Keratinocyte (primary cell): ENCODE results near the gene KCNH1. TPM values are rescaled to one million over a fixed set of nuclear protein-coding genes. Genes with fewer than 3 reads are reported as not detected.
A peak's percentile ranks its signal among the peaks of the same experiment; 100 is the strongest.

Experiments
- DNase-seq: peaks from one replicate; pipeline ENCODE4 v3.0.0-alpha.2; 2011; ENCODE audit warnings: low read depth, missing footprints, low spot score
- FAIRE-seq: peaks from 2 replicates; lab custom pipeline; 2011; peaks lifted over from hg19 to GRCh38; lab: Jason Lieb, UNC
- H2AFZ ChIP-seq: 2 replicates; pipeline ENCODE4 v1.6.0; 2012; ENCODE audit warnings: low read length, control low read depth, inconsistent platforms; ENCODE audit not compliant: control insufficient read depth
- H3K27ac ChIP-seq: 2 replicates; pipeline ENCODE4 v1.5.1; 2011; ENCODE audit warnings: low read length; ENCODE audit not compliant: control insufficient read depth, insufficient read depth
- H3K27me3 ChIP-seq: 3 replicates; pipeline ENCODE4 v1.6.0; 2011; ENCODE audit warnings: low read length; ENCODE audit not compliant: control insufficient read depth, insufficient read depth; ENCODE audit errors: extremely low read depth
- H3K36me3 ChIP-seq, 2 experiments: 2 replicates in 1 of 2; 3 replicates in 1 of 2; pipeline ENCODE4 v1.5.1; 2011; ENCODE audit warnings: low read length in 2 of 2, mild to moderate bottlenecking in 1 of 2; ENCODE audit not compliant: control insufficient read depth in 2 of 2, insufficient read depth in 2 of 2; ENCODE audit errors: extremely low read depth in 1 of 2
- H3K4me1 ChIP-seq: 3 replicates; pipeline ENCODE4 v1.5.1; 2011; ENCODE audit warnings: low read length; ENCODE audit not compliant: control insufficient read depth, insufficient read depth; ENCODE audit errors: extremely low read depth
- H3K4me2 ChIP-seq: 3 replicates; pipeline ENCODE4 v1.6.0; 2011; ENCODE audit warnings: low read depth, low read length; ENCODE audit not compliant: control insufficient read depth, insufficient read depth; ENCODE audit errors: extremely low read depth
- H3K4me3 ChIP-seq, 3 experiments: fragments of 200-600 bp in 1 of 3; sonication (generic) in 1 of 3; 2 replicates in 2 of 3; 3 replicates in 1 of 3; pipeline ENCODE4 v1.5.1; 2011 to 2016; ENCODE audit warnings: low read length in 3 of 3, mild to moderate bottlenecking in 3 of 3, control low read depth in 2 of 3, inconsistent platforms in 1 of 3, low read depth in 1 of 3, mixed read lengths in 1 of 3, mixed run types in 1 of 3, moderate library complexity in 1 of 3; ENCODE audit not compliant: control insufficient read depth in 2 of 3, insufficient read depth in 2 of 3; ENCODE audit errors: extremely low read depth in 1 of 3
- H3K79me2 ChIP-seq: 2 replicates; pipeline ENCODE4 v1.6.0; 2012; ENCODE audit warnings: low read length; ENCODE audit not compliant: control insufficient read depth, insufficient read depth
- H3K9ac ChIP-seq: 3 replicates; pipeline ENCODE4 v1.6.0; 2011; ENCODE audit warnings: low read length; ENCODE audit not compliant: control insufficient read depth, insufficient read depth; ENCODE audit errors: extremely low read depth
- H3K9me1 ChIP-seq: 3 replicates; pipeline ENCODE4 v1.6.0; 2011; ENCODE audit warnings: low read length; ENCODE audit not compliant: control insufficient read depth, insufficient read depth; ENCODE audit errors: extremely low read depth
- H3K9me3 ChIP-seq: 2 replicates; pipeline ENCODE4 v1.5.1; 2012; ENCODE audit warnings: low read depth, low read length; ENCODE audit not compliant: control insufficient read depth
- H4K20me1 ChIP-seq: 3 replicates; pipeline ENCODE4 v1.6.0; 2011; ENCODE audit warnings: low read length; ENCODE audit not compliant: control insufficient read depth, insufficient read depth; ENCODE audit errors: extremely low read depth
- EZH2 ChIP-seq: IDR thresholded peaks from one replicate; pipeline ENCODE4 v1.6.1; 2012; ENCODE audit warnings: inconsistent platforms, mild to moderate bottlenecking, low read length, moderate library complexity
- dilution Hi-C: fragments of 300-500 bp; cut with MboI; formaldehyde crosslinking; loops from one replicate; pipeline ENCODE4 v1.7.0; 2020; ENCODE audit warnings: low sequenced_read_pairs; ENCODE audit not compliant: extremely low pct_ligation_motif_present
- polyA plus RNA-seq, 5 experiments: library from polyadenylated mRNA; depleted of rRNA in 3 of 5; stranded (reverse) in 3 of 5; stranded (forward) in 1 of 5; unstranded in 1 of 5; fragments of >200 nt; gene quantifications; 1 replicate in 1 of 5; 2 replicates in 3 of 5; 3 replicates in 1 of 5; pipeline versions ENCODE4 v1.2.1 to v1.2.3, GENCODE V29; 2011 to 2012; ENCODE audit warnings: missing spikeins in 2 of 5, low read depth in 1 of 5, low replicate concordance in 1 of 5
- TF ChIP-seq, protein P1 (sequence below), 3 experiments: IDR thresholded peaks in 1 of 3; conservative IDR thresholded peaks in 1 of 3; optimal IDR thresholded peaks in 1 of 3; 2 replicates in 2 of 3; 3 replicates in 1 of 3; pipeline versions ENCODE3 to v1.5.1; 2011; ENCODE audit warnings: low read length in 3 of 3, mild to moderate bottlenecking in 3 of 3, moderate library complexity in 2 of 3, control low read depth in 1 of 3, inconsistent platforms in 1 of 3; ENCODE audit not compliant: insufficient read depth in 2 of 3; ENCODE audit errors: extremely low read depth in 1 of 3

Gene KCNH1
- polyA plus RNA-seq, 1 donor (not counting 4 experiments of a cell fraction or from before 2014, with no cell fraction given): not detected

DNA sequence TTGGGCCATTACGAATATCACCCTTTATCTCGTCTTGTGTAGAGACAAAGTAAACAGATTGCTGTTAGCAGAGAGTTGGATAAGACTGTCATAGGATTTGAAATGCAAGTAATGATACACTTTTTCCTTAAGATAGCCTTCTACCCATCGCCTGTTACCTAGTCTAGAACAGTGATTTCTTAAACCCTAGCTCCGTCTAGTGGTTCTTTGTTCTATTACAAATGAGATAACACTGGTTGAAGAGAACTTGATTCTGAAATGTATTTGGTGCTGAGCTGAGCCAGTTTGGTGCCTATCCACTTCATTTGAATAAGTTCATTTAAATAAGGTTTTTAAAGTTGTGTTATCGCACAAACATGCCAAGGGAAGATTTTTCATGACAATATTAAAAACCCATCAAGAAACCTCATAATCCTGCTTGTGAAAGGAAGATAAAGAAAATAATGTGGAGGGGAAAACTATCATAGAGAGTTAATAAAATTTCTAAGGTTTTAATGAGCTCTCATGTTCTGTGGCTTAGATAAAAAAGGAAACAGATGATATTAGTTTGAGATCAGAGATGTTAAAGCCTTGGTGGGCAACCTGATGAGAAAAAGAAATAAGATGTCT lies 1.5 kb upstream of the KCNH1 start:
- Histone ChIP-seq H3K4me3 (no peak overlapping the region), H3K9me3 (no peaks in the 10 kb centered on the region), H4K20me1 (no peaks in the 10 kb centered on the region), H3K9ac (no peak overlapping the region), H3K36me3 (no peaks in the 10 kb centered on the region), H3K27ac (no peak overlapping the region), H3K27me3 (peaks cover 25% of the 10 kb centered on the region), H3K79me2 (no peaks in the 10 kb centered on the region), H3K4me2 (no peak overlapping the region), H2AFZ (no peak overlapping the region), H3K9me1 (no peaks in the 10 kb centered on the region), H3K4me1 (peaks cover 4% of the 10 kb centered on the region)
- DNase-seq (no peak), FAIRE-seq (peak; percentile 82)
- TF ChIP-seq, protein P1, sequence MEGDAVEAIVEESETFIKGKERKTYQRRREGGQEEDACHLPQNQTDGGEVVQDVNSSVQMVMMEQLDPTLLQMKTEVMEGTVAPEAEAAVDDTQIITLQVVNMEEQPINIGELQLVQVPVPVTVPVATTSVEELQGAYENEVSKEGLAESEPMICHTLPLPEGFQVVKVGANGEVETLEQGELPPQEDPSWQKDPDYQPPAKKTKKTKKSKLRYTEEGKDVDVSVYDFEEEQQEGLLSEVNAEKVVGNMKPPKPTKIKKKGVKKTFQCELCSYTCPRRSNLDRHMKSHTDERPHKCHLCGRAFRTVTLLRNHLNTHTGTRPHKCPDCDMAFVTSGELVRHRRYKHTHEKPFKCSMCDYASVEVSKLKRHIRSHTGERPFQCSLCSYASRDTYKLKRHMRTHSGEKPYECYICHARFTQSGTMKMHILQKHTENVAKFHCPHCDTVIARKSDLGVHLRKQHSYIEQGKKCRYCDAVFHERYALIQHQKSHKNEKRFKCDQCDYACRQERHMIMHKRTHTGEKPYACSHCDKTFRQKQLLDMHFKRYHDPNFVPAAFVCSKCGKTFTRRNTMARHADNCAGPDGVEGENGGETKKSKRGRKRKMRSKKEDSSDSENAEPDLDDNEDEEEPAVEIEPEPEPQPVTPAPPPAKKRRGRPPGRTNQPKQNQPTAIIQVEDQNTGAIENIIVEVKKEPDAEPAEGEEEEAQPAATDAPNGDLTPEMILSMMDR (optimal IDR thresholded peaks at IDR 0.05 in 1 of 3, IDR thresholded peaks at IDR 0.05 in 1 of 3, conservative IDR thresholded peaks at IDR 0.05 in 1 of 3; ENCODE audit: extremely low read depth in 1 of 3, insufficient read depth in 2 of 3, low read length in 3 of 3): peak in 2 of 3 experiments; percentile 67 to 73
- no peak for TF ChIP-seq EZH2
- dilution Hi-C loops: loop anchor here (25.0 kb wide), 1 partner anchor 723 kb away; no protein-coding TSS in a partner anchor

DNA sequence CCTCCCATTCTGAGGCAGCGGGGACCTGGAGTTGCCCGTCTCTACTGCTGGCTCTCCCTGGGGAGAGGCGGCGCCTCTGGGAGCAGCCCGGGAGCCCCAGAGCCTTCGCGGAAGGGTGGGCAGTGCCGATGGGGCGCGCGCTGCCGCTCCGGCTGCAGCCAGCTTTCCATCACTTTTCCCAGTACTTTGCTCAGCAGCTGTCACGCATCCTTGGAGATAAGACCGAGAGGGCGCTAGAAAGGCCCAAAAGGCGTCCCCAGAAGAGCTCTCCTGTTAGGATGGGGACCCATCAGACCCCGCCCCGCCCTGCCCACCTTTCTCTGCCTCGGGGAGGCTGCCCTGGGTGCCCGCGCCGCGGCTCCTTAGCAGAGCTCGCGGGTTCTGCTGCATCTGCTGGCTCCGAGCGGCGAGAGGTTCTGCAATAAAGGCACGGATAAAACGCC lies 534 bp downstream of the KCNH1 start:
- Histone ChIP-seq H3K9me3 (no peaks in the 10 kb centered on the region), H3K4me3 (peak overlapping the region in 2 of 3 experiments; percentile 55 to 67), H3K4me2 (peak overlapping the region; percentile 80), H3K9ac (no peak overlapping the region), H3K9me1 (no peaks in the 10 kb centered on the region), H4K20me1 (no peaks in the 10 kb centered on the region), H3K27me3 (peaks cover 25% of the 10 kb centered on the region), H3K4me1 (peaks cover 4% of the 10 kb centered on the region), H3K36me3 (no peaks in the 10 kb centered on the region), H3K27ac (no peak overlapping the region), H2AFZ (peak overlapping the region; percentile 20), H3K79me2 (no peaks in the 10 kb centered on the region)
- dilution Hi-C loops: loop anchor here (25.0 kb wide), 1 partner anchor 721 kb away; no protein-coding TSS in a partner anchor
- no peak for FAIRE-seq
- TF ChIP-seq, protein P1 (optimal IDR thresholded peaks at IDR 0.05 in 1 of 3, IDR thresholded peaks at IDR 0.05 in 1 of 3, conservative IDR thresholded peaks at IDR 0.05 in 1 of 3; ENCODE audit: extremely low read depth in 1 of 3, insufficient read depth in 2 of 3, low read length in 3 of 3): no peak
- TF ChIP-seq EZH2: peak; percentile 79
- no peak for DNase-seq
